HG02885 (cell line): ENCODE results near the gene PHETA1.
"Not testable (repeated sequence)": the region's sequence is repeated elsewhere in the genome, so short reads cannot be mapped to it uniquely, and the experiment has no call there.

Experiments
- ATAC-seq: cut with Tn5 transposase; IDR thresholded peaks from one replicate; pipeline ENCODE4 v1.9.1; 2021; ENCODE audit warnings: mild to moderate bottlenecking; ENCODE audit not compliant: unreplicated experiment, poor library complexity

PHETA1 gene

GRCh38 chr12:111352296-111352993 is 16.4 kb downstream of the PHETA1 start:
- no peak for ATAC-seq

DNA sequence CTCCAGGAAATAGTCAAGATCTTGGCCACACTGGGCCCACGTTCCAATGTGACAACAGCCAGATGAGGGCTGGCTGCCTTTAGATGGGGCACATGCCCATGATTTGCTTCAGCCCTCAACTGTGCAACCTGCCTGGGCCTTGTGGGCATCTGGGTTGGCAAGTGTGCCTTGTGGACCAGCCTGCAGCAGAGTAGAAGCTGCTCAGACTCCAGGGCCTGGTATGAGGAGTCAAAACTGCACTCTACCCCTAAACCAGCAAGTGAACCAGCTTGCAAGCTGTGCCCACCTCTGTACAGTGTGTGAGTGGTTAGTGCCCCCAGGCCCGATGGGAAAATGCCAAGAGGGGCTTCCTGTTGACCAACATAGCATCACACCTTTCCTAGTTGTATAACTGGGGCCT is 17.9 kb downstream of the PHETA1 start:
- ATAC-seq = no peak

- ATAC-seq = no peak
Observed at GRCh38 chr12:111349748-111350520, 19.0 kb downstream of the PHETA1 start.

DNA sequence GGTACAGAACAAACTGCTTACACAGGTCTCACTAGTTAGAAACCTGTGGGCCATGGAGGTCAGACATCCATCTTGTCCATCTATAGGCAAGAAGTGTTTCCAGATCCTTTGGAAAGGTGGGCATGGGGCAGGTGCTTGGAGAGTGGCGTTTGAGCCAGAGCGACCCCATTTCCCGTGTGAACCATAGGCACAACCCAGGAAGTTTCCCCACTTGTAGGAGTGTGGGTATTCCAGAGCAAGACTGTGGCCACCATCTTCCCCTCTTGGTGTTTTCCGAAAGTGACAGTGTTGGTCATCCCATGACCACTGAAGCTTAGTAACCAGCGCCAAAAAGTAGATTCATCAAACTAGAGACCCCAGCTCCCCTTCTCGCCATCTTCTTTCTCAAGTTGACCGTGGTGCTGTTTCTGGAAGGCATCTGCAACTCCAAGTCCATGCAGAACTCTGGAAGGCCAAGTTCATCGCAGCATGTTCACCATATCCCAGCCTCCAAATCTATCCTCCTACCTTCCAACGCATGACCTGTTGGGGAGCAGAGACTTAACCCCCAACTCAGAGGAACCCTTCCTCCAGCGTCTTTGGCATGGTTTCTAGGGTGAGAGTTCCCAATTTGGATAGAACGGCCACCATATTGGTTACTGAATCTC is 19.7 kb downstream of the PHETA1 start:
- no peak for ATAC-seq

- no peak for ATAC-seq
Observed at GRCh38 chr12:111347891-111348644, 20.8 kb downstream of the PHETA1 start.

- ATAC-seq = no peak
Observed at GRCh38 chr12:111344254-111344875, 24.5 kb downstream of the PHETA1 start.

DNA sequence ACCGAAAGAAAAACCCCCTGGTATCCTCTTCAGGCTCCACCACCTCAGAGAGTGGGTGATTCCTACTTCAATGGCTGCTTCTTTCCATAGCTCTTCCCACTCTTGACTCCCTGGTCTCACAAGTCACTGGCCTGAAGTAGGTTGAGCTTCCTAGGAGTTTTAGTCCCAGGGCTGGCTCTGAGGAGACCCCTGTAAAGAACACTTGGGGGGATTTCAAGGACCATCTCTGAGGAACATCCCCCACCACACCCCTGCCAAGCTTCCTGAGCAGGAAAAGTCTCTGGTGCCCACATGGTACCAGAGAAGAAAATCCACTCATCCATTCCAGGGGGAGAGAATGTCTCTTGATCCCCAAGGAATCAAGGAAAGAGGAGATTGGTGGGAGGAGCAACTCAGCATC is 25.7 kb downstream of the PHETA1 start:
- no peak for ATAC-seq

DNA sequence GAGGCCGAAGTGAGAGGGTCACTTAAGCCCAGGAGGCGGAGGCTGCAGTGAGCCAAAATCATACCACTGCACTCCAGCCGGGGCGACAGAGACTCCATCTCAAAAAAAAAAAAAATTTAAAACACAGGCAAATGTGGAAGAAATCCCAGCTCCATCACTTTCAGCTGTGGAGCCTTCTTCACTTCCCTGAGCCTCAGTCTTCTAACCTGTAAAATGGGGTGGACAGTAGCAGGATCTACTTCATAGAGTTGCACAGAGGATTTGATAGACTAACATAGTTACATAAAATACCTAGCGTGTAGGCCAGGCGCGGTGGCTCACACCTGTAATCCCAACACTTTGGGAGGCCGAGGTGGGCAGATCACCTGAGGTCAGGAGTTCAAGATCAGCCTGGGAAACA is 26.5 kb downstream of the PHETA1 start:
- no peak for ATAC-seq

DNA sequence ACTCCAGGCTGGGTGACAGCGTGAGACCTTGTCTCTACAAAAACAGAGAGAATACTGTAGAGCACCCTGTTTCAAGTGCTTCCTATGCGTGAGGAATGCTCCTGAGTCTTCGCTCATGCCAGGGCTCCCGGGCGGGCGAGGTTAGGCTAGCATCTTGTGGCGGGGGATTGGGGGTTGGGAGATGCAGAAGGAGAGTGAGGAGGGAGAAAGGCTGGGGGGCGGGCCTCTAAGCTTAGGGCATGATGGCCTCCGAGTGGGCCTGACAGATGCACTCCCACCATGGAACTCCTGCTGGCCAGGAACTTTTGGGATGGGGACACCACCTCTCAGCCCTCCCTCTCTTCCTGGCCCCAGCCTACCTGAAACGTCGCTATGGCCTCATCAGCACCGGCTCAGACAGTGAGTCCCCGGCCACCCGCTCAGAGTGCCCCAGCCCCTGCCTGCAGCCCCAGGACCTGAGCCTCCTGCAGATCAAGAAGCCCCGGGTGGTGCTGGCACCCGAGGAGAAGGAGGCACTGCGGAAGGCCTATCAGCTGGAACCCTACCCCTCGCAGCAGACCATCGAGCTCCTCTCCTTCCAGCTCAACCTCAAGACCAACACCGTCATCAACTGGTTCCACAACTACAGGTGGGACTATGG is 27.3 kb downstream of the PHETA1 start:
- no peak for ATAC-seq

- ATAC-seq = not testable (repeated sequence)
Observed at GRCh38 chr12:111340680-111341079, 28.2 kb downstream of the PHETA1 start.

- no peak for ATAC-seq
Observed at GRCh38 chr12:111340231-111340630, 28.7 kb downstream of the PHETA1 start.

GRCh38 chr12:111339321-111339938 is 29.5 kb downstream of the PHETA1 start:
- ATAC-seq = no peak

GRCh38 chr12:111338096-111338495 is 30.8 kb downstream of the PHETA1 start:
- ATAC-seq = no peak

GRCh38 chr12:111337371-111337770 is 31.5 kb downstream of the PHETA1 start:
- ATAC-seq = no peak

- ATAC-seq = not testable (repeated sequence)
Observed at GRCh38 chr12:111336411-111336810, 32.5 kb downstream of the PHETA1 start.

DNA sequence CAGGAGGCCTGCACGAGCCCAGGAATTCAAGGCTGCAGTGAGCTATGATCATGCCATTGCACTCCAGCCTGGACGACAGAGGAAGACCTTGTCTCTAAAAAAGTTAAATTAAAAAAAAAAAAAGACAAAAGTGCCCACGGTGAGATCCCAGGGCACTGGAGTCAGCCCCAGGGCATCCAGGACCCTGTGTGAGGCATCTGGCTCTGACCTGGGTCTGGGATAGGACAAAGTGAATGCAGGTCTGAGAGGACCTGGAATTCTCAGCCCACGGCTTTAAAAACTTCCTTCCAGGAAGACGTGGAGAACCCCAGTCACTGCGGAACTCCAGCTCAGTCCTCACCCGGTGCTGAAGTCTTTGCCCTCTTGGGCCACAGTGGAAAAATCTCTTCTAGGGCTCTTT is 33.1 kb downstream of the PHETA1 start:
- no peak for ATAC-seq

DNA sequence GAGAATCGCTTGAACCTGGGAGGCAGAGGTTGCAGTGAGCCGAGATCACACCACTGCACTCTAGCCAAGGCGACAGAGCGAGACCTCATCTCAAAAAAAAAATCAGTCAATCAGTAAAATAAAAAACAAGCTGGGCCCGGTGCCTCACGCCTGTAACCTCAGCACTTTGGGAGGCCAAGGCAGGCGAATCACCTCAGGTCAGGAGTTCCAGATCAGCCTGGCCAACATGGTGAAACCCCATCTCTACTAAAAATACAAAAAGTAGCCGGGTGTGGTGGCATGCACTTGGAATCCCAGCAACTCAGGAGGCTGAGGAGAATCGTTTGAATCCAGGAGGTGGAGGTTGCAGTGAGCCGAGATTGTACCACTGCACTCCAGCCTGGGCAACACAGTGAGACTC is 33.6 kb downstream of the PHETA1 start:
- not testable (repeated sequence) for ATAC-seq

DNA sequence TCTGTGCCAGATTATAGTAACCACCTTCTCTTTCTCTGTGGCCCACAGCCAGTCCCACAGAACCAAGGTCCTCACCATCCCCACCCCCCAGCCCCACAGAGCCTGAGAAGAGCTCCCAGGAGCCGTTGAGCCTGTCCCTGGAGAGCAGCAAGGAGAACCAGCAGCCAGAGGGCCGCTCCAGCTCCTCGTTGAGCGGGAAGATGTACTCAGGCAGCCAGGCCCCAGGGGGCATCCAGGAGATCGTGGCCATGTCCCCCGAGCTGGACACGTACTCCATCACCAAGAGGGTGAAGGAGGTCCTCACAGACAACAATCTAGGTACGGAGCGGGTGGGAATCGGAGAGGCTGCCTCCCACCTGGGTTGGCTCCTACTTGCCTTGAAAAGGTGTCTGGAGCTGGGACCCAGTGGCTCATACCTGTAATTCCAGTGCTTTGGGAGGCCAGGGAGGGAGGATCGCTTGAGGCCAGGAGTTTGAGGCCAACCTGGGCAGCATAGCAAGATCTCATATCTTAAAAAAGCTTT is 34.4 kb downstream of the PHETA1 start:
- ATAC-seq = no peak
